ENCODE results near the gene FGFR1OP2. TPM values are rescaled to one million over a fixed set of nuclear protein-coding genes. Genes with fewer than 3 reads are reported as not detected.
"Not testable (repeated sequence)": the region's sequence is repeated elsewhere in the genome, so short reads cannot be mapped to it uniquely, and the experiment has no call there.

Gene FGFR1OP2
- polyA plus RNA-seq, 1 of the 3 experiments (the other 2 are of a cell fraction), result 20.6 TPM

DNA sequence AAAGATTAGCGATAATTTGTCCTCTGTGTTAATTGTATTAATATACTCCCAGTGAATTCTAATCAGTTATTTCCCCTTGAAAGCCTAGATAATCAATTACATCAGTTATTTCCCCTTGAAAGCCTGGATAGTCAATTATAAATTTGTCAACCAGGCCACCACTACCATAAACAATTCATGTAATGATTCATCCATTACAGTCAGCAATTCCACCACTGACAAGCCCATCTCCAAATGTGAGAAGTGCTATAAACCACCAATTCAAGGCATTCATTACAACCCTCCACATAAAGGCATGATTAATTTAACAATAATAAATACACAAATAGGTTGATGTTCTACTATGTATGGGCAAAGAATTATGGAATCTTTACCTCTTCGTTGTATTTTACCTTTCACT is 41.4 kb upstream of the FGFR1OP2 start (continued):
- TF ChIP-seq MEF2A (IDR thresholded peaks at IDR 0.05; ENCODE audit: borderline replicate concordance, low read depth) (no peak), FOSL2 (IDR thresholded peaks at IDR 0.05; ENCODE audit: borderline replicate concordance, low read depth) (no peak), RCOR1 (IDR thresholded peaks at IDR 0.05; ENCODE audit: low read length) (no peak), EP300 (IDR thresholded peaks at IDR 0.05; ENCODE audit: borderline replicate concordance in 1 of 2, low read depth in 1 of 2, low read length in 1 of 2) (no peak), SMC3 (IDR thresholded peaks at IDR 0.05; ENCODE audit: low read depth, low read length) (no peak), NFIC (IDR thresholded peaks at IDR 0.05; ENCODE audit: borderline replicate concordance) (no peak), RFX5 (IDR thresholded peaks at IDR 0.05; ENCODE audit: low read length) (no peak)
- TF ChIP-seq, protein P1, sequence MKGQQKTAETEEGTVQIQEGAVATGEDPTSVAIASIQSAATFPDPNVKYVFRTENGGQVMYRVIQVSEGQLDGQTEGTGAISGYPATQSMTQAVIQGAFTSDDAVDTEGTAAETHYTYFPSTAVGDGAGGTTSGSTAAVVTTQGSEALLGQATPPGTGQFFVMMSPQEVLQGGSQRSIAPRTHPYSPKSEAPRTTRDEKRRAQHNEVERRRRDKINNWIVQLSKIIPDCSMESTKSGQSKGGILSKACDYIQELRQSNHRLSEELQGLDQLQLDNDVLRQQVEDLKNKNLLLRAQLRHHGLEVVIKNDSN (IDR thresholded peaks at IDR 0.05; ENCODE audit: borderline replicate concordance, low read depth), result no peak

DNA sequence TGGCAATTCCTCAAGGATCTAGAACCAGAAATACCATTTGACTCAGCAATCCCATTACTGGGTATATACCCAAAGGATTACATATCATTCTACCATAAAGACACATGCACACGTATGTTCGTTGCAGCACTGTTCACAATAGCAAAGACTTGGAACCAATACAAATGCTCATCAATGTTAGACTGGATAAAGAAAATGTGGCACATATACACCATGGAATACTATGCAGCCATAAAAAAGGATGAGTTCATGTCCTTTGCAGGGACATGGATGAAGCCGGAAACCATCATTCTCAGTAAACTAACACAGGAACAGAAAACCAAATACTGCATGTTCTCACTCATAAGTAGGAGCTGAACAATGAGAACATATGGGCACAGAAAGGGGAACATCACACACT is 34.9 kb upstream of the FGFR1OP2 start:
- H3K9ac ChIP-seq; DNase-seq; H3F3A ChIP-seq (replicated peaks; ENCODE audit: insufficient read depth); H2AFZ ChIP-seq (ENCODE audit: low read depth); H3K27ac ChIP-seq (ENCODE audit: low read depth in 2 of 2, low read length in 1 of 2); H3K9me3 ChIP-seq; H4K20me1 ChIP-seq (ENCODE audit: insufficient read depth); H3K9me2 ChIP-seq; H3K27me3 ChIP-seq (ENCODE audit: insufficient read depth); POLR2A ChIA-PET; H3K4me3 ChIP-seq (ENCODE audit: low read depth in 2 of 2, low read length in 1 of 2); H3K4me2 ChIP-seq; H3K79me2 ChIP-seq (ENCODE audit: insufficient read depth): not testable (repeated sequence)
- Histone ChIP-seq H3K4me1 (ENCODE audit: control insufficient read depth in 1 of 2, insufficient read depth in 2 of 2, low read depth in 1 of 2, low read length in 1 of 2) (peaks cover 0 to 12% of the 10 kb centered on the region in 2 experiments; a peak in 2 of 4 replicates), H3K36me3 (replicated peaks in 1 of 2; ENCODE audit: control insufficient read depth in 1 of 2, insufficient read depth in 2 of 2, low read length in 1 of 2) (peaks cover 36 to 55% of the 10 kb centered on the region in 2 experiments)
- 65% methylated on average over 3 of the region's 3 CpGs for WGBS (ENCODE audit: low lambda C conversion rate)
- CTCF ChIA-PET, result interaction anchor here (2.3 to 2.4 kb wide), 2 partner anchors 18 to 19 kb away, joined by 8 to 14 read pairs; no protein-coding TSS in a partner anchor

DNA sequence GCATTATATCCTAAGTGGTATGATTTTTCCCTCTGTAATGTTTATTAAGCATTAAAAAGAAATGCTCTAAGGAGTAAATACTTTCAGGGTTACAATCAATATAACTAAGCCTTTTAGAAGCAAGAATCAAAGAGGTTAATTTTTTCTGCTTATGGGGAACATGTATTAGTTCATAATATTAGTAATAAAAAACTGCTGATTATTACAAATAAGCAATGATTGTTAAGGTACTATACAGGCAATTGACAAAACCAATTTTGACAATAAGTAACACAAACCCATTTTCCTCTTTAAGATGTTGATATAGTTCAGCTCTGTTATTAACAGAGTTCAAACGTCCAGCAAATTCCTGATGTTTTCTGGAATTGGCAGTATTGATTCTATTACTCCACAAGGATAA is 32.2 kb upstream of the FGFR1OP2 start:
- peaks cover 6% of the 10 kb centered on the region for H3F3A ChIP-seq (replicated peaks; ENCODE audit: insufficient read depth)
- peaks cover 40 to 67% of the 10 kb centered on the region in 2 experiments for H3K36me3 ChIP-seq (replicated peaks in 1 of 2; ENCODE audit: control insufficient read depth in 1 of 2, insufficient read depth in 2 of 2, low read length in 1 of 2)
- peaks cover 0 to 12% of the 10 kb centered on the region in 2 experiments; a peak in 2 of 4 replicates for H3K4me1 ChIP-seq (ENCODE audit: control insufficient read depth in 1 of 2, insufficient read depth in 2 of 2, low read depth in 1 of 2, low read length in 1 of 2)
- no peak for DNase-seq
- TF ChIP-seq, protein P2, sequence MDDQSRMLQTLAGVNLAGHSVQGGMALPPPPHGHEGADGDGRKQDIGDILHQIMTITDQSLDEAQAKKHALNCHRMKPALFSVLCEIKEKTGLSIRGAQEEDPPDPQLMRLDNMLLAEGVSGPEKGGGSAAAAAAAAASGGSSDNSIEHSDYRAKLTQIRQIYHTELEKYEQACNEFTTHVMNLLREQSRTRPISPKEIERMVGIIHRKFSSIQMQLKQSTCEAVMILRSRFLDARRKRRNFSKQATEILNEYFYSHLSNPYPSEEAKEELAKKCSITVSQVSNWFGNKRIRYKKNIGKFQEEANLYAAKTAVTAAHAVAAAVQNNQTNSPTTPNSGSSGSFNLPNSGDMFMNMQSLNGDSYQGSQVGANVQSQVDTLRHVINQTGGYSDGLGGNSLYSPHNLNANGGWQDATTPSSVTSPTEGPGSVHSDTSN (IDR thresholded peaks at IDR 0.05), result no peak
- TF ChIP-seq EZH2phosphoT487 (IDR thresholded peaks at IDR 0.05; ENCODE audit: borderline replicate concordance, low read depth) (no peak), SMC3 (IDR thresholded peaks at IDR 0.05; ENCODE audit: low read depth, low read length) (no peak), MXI1 (IDR thresholded peaks at IDR 0.05; ENCODE audit: low read depth, low read length) (no peak)
- TF ChIP-seq, protein P3, sequence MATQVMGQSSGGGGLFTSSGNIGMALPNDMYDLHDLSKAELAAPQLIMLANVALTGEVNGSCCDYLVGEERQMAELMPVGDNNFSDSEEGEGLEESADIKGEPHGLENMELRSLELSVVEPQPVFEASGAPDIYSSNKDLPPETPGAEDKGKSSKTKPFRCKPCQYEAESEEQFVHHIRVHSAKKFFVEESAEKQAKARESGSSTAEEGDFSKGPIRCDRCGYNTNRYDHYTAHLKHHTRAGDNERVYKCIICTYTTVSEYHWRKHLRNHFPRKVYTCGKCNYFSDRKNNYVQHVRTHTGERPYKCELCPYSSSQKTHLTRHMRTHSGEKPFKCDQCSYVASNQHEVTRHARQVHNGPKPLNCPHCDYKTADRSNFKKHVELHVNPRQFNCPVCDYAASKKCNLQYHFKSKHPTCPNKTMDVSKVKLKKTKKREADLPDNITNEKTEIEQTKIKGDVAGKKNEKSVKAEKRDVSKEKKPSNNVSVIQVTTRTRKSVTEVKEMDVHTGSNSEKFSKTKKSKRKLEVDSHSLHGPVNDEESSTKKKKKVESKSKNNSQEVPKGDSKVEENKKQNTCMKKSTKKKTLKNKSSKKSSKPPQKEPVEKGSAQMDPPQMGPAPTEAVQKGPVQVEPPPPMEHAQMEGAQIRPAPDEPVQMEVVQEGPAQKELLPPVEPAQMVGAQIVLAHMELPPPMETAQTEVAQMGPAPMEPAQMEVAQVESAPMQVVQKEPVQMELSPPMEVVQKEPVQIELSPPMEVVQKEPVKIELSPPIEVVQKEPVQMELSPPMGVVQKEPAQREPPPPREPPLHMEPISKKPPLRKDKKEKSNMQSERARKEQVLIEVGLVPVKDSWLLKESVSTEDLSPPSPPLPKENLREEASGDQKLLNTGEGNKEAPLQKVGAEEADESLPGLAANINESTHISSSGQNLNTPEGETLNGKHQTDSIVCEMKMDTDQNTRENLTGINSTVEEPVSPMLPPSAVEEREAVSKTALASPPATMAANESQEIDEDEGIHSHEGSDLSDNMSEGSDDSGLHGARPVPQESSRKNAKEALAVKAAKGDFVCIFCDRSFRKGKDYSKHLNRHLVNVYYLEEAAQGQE (IDR thresholded peaks at IDR 0.05; ENCODE audit: low read depth, low read length), result no peak
- TF ChIP-seq, protein P4, sequence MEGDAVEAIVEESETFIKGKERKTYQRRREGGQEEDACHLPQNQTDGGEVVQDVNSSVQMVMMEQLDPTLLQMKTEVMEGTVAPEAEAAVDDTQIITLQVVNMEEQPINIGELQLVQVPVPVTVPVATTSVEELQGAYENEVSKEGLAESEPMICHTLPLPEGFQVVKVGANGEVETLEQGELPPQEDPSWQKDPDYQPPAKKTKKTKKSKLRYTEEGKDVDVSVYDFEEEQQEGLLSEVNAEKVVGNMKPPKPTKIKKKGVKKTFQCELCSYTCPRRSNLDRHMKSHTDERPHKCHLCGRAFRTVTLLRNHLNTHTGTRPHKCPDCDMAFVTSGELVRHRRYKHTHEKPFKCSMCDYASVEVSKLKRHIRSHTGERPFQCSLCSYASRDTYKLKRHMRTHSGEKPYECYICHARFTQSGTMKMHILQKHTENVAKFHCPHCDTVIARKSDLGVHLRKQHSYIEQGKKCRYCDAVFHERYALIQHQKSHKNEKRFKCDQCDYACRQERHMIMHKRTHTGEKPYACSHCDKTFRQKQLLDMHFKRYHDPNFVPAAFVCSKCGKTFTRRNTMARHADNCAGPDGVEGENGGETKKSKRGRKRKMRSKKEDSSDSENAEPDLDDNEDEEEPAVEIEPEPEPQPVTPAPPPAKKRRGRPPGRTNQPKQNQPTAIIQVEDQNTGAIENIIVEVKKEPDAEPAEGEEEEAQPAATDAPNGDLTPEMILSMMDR (IDR thresholded peaks at IDR 0.05), result no peak
- H3K27me3 ChIP-seq (ENCODE audit: insufficient read depth), result no peaks in the 10 kb centered on the region
- H2AFZ ChIP-seq (ENCODE audit: low read depth), result no peak overlapping the region
- H3K4me2 ChIP-seq, result no peak overlapping the region
- no peak overlapping the region for H3K4me3 ChIP-seq (ENCODE audit: low read depth in 2 of 2, low read length in 1 of 2)
- no peaks in the 10 kb centered on the region for H3K79me2 ChIP-seq (ENCODE audit: insufficient read depth)
- no peaks in the 10 kb centered on the region for H4K20me1 ChIP-seq (ENCODE audit: insufficient read depth)
- POLR2A ChIA-PET, result no interaction called here
- CTCF ChIA-PET, result interaction anchor here (1.2 kb wide), 1 partner anchor 9 kb away, joined by 3 read pairs; no protein-coding TSS in a partner anchor
- H3K9me3 ChIP-seq, result peaks cover 9% of the 10 kb centered on the region; the same call in 1 of the 2 replicates
- H3K9ac ChIP-seq, result no peak overlapping the region
- H3K9me2 ChIP-seq, result no peaks in the 10 kb centered on the region
- H3K27ac ChIP-seq (ENCODE audit: low read depth in 2 of 2, low read length in 1 of 2), result peak overlapping the region in 1 of 2 experiments; percentile 93; a peak in 2 of 4 replicates
- WGBS (ENCODE audit: low lambda C conversion rate), result 89% methylated on average over 1 of the region's 1 CpG

Data from SK-N-SH (cell line).